H1 (cell line): ENCODE results near the gene TIMM23.
"Not testable (repeated sequence)": the region's sequence is repeated elsewhere in the genome, so short reads cannot be mapped to it uniquely, and the experiment has no call there.

ENCODE experiments used
- CBX5 ChIP-seq: fragments of 300-800, 300-1000 bp; sonication (generic); IDR thresholded peaks from 2 replicates; pipeline ENCODE4 v1.7.1; 2016; ENCODE audit warnings: antibody characterized with exemption, low read length, low read depth
- CTCF ChIP-seq, 3 experiments: IDR thresholded peaks; 1 replicate in 2 of 3; 2 replicates in 1 of 3; pipeline versions ENCODE4 v1.5.1 to v1.6.1; 2011; ENCODE audit warnings: low read length in 3 of 3, mild to moderate bottlenecking in 3 of 3, inconsistent platforms in 2 of 3, low read depth in 1 of 3, moderate library complexity in 1 of 3; ENCODE audit not compliant: insufficient read depth in 1 of 3; ENCODE audit errors: control extremely low read depth in 1 of 3
- EP300 ChIP-seq, 2 experiments: IDR thresholded peaks; 1 replicate in 1 of 2; 2 replicates in 1 of 2; pipeline ENCODE4 v1.6.1; 2011 to 2012; ENCODE audit warnings: low read depth in 2 of 2, low read length in 2 of 2, mild to moderate bottlenecking in 2 of 2, borderline replicate concordance in 1 of 2, inconsistent platforms in 1 of 2, moderate library complexity in 1 of 2
- EZH2 ChIP-seq: fragments of 200-600 bp; sonication (generic); IDR thresholded peaks from 2 replicates; pipeline ENCODE4 v1.7.1; 2012; ENCODE audit warnings: low read depth, mild to moderate bottlenecking, moderate library complexity, low read length, inconsistent platforms; ENCODE audit not compliant: severe bottlenecking
- KDM1A ChIP-seq: fragments of 200-600, 300-600 bp; sonication (generic); IDR thresholded peaks from 2 replicates; pipeline ENCODE4 v1.7.1; 2016; ENCODE audit warnings: mild to moderate bottlenecking, low read length, borderline replicate concordance
- NANOG ChIP-seq: IDR thresholded peaks from 2 replicates; pipeline ENCODE4 v1.6.1; 2011; ENCODE audit warnings: low read length, low read depth, mild to moderate bottlenecking, inconsistent platforms; ENCODE audit not compliant: insufficient read depth, poor library complexity, severe bottlenecking
- POLR2A ChIP-seq, 2 experiments: IDR thresholded peaks; 1 replicate in 1 of 2; 2 replicates in 1 of 2; pipeline ENCODE4 v1.6.1; 2011; ENCODE audit warnings: low read depth in 2 of 2, low read length in 2 of 2, mild to moderate bottlenecking in 2 of 2; ENCODE audit errors: control extremely low read depth in 1 of 2
- POLR2AphosphoS5 ChIP-seq: IDR thresholded peaks from 2 replicates; pipeline ENCODE4 v1.6.1; 2011; ENCODE audit warnings: low read depth, low read length
- RNF2 ChIP-seq: fragments of 200-900, 300-1000 bp; sonication (generic); IDR thresholded peaks from 2 replicates; pipeline ENCODE4 v1.7.1; 2016; ENCODE audit warnings: borderline replicate concordance, low read depth, mild to moderate bottlenecking, antibody characterized with exemption, low read length; ENCODE audit not compliant: poor library complexity, severe bottlenecking; ENCODE audit errors: missing control alignments
- ZNF274 ChIP-seq: IDR thresholded peaks from 2 replicates; pipeline ENCODE4 v1.7.0; 2012; ENCODE audit warnings: low read length, borderline replicate concordance; ENCODE audit errors: extremely low read depth

- not testable (repeated sequence) for TF ChIP-seq CTCF (IDR thresholded peaks at IDR 0.05; ENCODE audit: control extremely low read depth in 1 of 3, insufficient read depth in 1 of 3, low read depth in 1 of 3, low read length in 3 of 3); POLR2AphosphoS5; KDM1A; EP300 (IDR thresholded peaks at IDR 0.05; ENCODE audit: borderline replicate concordance in 1 of 2, low read depth in 2 of 2, low read length in 2 of 2); EZH2; CBX5; POLR2A (IDR thresholded peaks at IDR 0.05; ENCODE audit: control extremely low read depth in 1 of 2, low read depth in 2 of 2, low read length in 2 of 2); NANOG; ZNF274; RNF2
These were observed 12.2 kb downstream of the TIMM23 start for GRCh38 chr10:45984473-45984872.
